Mesothelial cell of epicardium (in vitro differentiated cells): Measurements from ENCODE around the gene SET. TPM values are rescaled to one million over a fixed set of nuclear protein-coding genes. Genes with fewer than 3 reads are reported as not detected.

ENCODE experiments used
- DNase-seq, 2 experiments: peaks; one replicate each; pipeline ENCODE4 v3.0.0; 2021; ENCODE audit warnings: low spot score in 2 of 2; ENCODE audit not compliant: unreplicated experiment in 2 of 2
- H3K27ac Mint-ChIP-seq: 2 replicates; pipeline ENCODE4 v1.8.0; 2021; ENCODE audit warnings: mixed read lengths
- H3K27me3 Mint-ChIP-seq: 2 replicates; pipeline ENCODE4 v1.8.0; 2021; ENCODE audit warnings: low read depth, mixed read lengths
- H3K36me3 Mint-ChIP-seq: 2 replicates; pipeline ENCODE4 v1.8.0; 2021; ENCODE audit warnings: mixed read lengths
- H3K4me1 Mint-ChIP-seq: 2 replicates; pipeline ENCODE4 v1.8.0; 2021; ENCODE audit warnings: mixed read lengths
- H3K4me3 Mint-ChIP-seq: 2 replicates; pipeline ENCODE4 v1.8.0; 2021; ENCODE audit warnings: mild to moderate bottlenecking, moderate library complexity, mixed read lengths
- H3K9me3 Mint-ChIP-seq: 2 replicates; pipeline ENCODE4 v1.8.0; 2021; ENCODE audit warnings: mixed read lengths
- CTCF ChIP-seq: fragments of 200-600 bp; sonication (generic); IDR thresholded peaks from one replicate; pipeline ENCODE4 v1.5.0; 2021; ENCODE audit warnings: antibody characterized with exemption; ENCODE audit not compliant: unreplicated experiment
- total RNA-seq: library from RNA; stranded (reverse); gene quantifications from 3 replicates; pipeline ENCODE4 v1.2.1, GENCODE V29; 2021

SET gene
- total RNA-seq, 1 donor from 2014 or later = 471 TPM

- Mint-ChIP-seq H3K9me3 (no peaks in the 10 kb centered on the region), H3K4me1 (peaks cover 11% of the 10 kb centered on the region), H3K27ac (no peak overlapping the region), H3K36me3 (no peaks in the 10 kb centered on the region), H3K27me3 (no peaks in the 10 kb centered on the region), H3K4me3 (no peak overlapping the region)
- no peak for DNase-seq
- no peak for TF ChIP-seq CTCF
Observed at GRCh38 chr9:128718475-128718874, 29.5 kb downstream of the SET start.

GRCh38 chr9:128719919-128720605 lies 31.0 kb downstream of the SET start:
- TF ChIP-seq CTCF = no peak
- H3K27ac Mint-ChIP-seq = no peak overlapping the region
- H3K4me3 Mint-ChIP-seq = no peak overlapping the region
- H3K4me1 Mint-ChIP-seq = peaks cover 22% of the 10 kb centered on the region
- H3K36me3 Mint-ChIP-seq = no peaks in the 10 kb centered on the region
- no peak for DNase-seq
- H3K27me3 Mint-ChIP-seq = no peaks in the 10 kb centered on the region
- no peaks in the 10 kb centered on the region for H3K9me3 Mint-ChIP-seq

- Mint-ChIP-seq H3K27me3 (no peaks in the 10 kb centered on the region), H3K9me3 (no peaks in the 10 kb centered on the region), H3K27ac (no peak overlapping the region), H3K36me3 (no peaks in the 10 kb centered on the region), H3K4me1 (peaks cover 23% of the 10 kb centered on the region), H3K4me3 (peak overlapping the region; percentile 33)
- no peak for TF ChIP-seq CTCF
- DNase-seq = no peak
Observed at GRCh38 chr9:128720841-128721486, 31.9 kb downstream of the SET start.

- H3K27ac Mint-ChIP-seq = no peak overlapping the region
- H3K9me3 Mint-ChIP-seq = no peaks in the 10 kb centered on the region
- H3K36me3 Mint-ChIP-seq = no peaks in the 10 kb centered on the region
- TF ChIP-seq CTCF = no peak
- H3K27me3 Mint-ChIP-seq = no peaks in the 10 kb centered on the region
- H3K4me1 Mint-ChIP-seq = peaks cover 23% of the 10 kb centered on the region
- DNase-seq = no peak
- H3K4me3 Mint-ChIP-seq = peak overlapping the region; percentile 10
Observed at GRCh38 chr9:128721487-128722010, 32.5 kb downstream of the SET start.

GRCh38 chr9:128722380-128723351 lies 33.6 kb downstream of the SET start:
- DNase-seq = no peak
- H3K27me3 Mint-ChIP-seq = no peaks in the 10 kb centered on the region
- no peaks in the 10 kb centered on the region for H3K36me3 Mint-ChIP-seq
- peak overlapping the region; percentile 65 for H3K27ac Mint-ChIP-seq
- H3K4me1 Mint-ChIP-seq = peaks cover 23% of the 10 kb centered on the region
- no peaks in the 10 kb centered on the region for H3K9me3 Mint-ChIP-seq
- H3K4me3 Mint-ChIP-seq = peak overlapping the region; percentile 86
- no peak for TF ChIP-seq CTCF
